IPS DF 6.9 (cell line): ENCODE measurements around the gene ITGAD.
A peak's percentile ranks its signal among the peaks of the same experiment; 100 is the strongest.

ENCODE experiments used
- DNase-seq: peaks from one replicate; pipeline ENCODE4 v3.0.0-alpha.2; 2013; ENCODE audit warnings: low read depth, low spot score
- H3K27ac ChIP-seq: one replicate; pipeline ENCODE4 v1.5.1; 2013; ENCODE audit warnings: low read length, control low read depth
- H3K27me3 ChIP-seq: 2 replicates; pipeline ENCODE4 v1.6.1; 2013; ENCODE audit warnings: mild to moderate bottlenecking, low read length; ENCODE audit not compliant: control insufficient read depth, insufficient read depth
- H3K36me3 ChIP-seq: 2 replicates; pipeline ENCODE4 v1.6.1; 2013; ENCODE audit warnings: low read length; ENCODE audit not compliant: control insufficient read depth, insufficient read depth
- H3K4me1 ChIP-seq: 2 replicates; pipeline ENCODE4 v1.6.1; 2013; ENCODE audit warnings: low read length; ENCODE audit not compliant: control insufficient read depth, insufficient read depth
- H3K4me3 ChIP-seq: 2 replicates; pipeline ENCODE4 v1.5.1; 2013; ENCODE audit warnings: mild to moderate bottlenecking, low read length
- H3K9me3 ChIP-seq: 2 replicates; pipeline ENCODE4 v1.6.1; 2013; ENCODE audit warnings: low read length, inconsistent platforms; ENCODE audit not compliant: control insufficient read depth, insufficient read depth
- WGBS: extraction: QIAGEN DNeasy Blood & Tissue Kit; methylation state at CpG from one replicate; pipeline ENCODE4 v1.1.7; 2013; ENCODE audit warnings: mixed read lengths, missing lambda C conversion rate; ENCODE audit not compliant: insufficient read length, insufficient coverage; 5-methylcytosine and 5-hydroxymethylcytosine counted together

The ITGAD gene

GRCh38 chr16:31367853-31368252 is 25.3 kb upstream of the ITGAD start:
- H3K27me3 ChIP-seq = no peaks in the 10 kb centered on the region
- no peak overlapping the region for H3K4me3 ChIP-seq
- no peaks in the 10 kb centered on the region for H3K9me3 ChIP-seq
- WGBS = no CpG with 5 or more reads among the region's 3 CpGs
- H3K27ac ChIP-seq = no peak overlapping the region
- H3K4me1 ChIP-seq = 0 out of 2 replicates have a peak, but pooled peaks cover 1% of the 10 kb centered on the region
- DNase-seq = no peak
- no peaks in the 10 kb centered on the region; the same call in 1 of the 2 replicates for H3K36me3 ChIP-seq

GRCh38 chr16:31371008-31371407 is 22.1 kb upstream of the ITGAD start:
- no peaks in the 10 kb centered on the region; the same call in 1 of the 2 replicates for H3K36me3 ChIP-seq
- H3K27me3 ChIP-seq = no peaks in the 10 kb centered on the region
- WGBS = no CpG with 5 or more reads among the region's 12 CpGs

GRCh38 chr16:31371619-31372484 is 21.3 kb upstream of the ITGAD start:
- Histone ChIP-seq H3K27me3 (no peaks in the 10 kb centered on the region), H3K9me3 (no peaks in the 10 kb centered on the region), H3K27ac (no peak overlapping the region), H3K4me1 (0 out of 2 replicates have a peak, but pooled peaks cover 1% of the 10 kb centered on the region), H3K36me3 (no peaks in the 10 kb centered on the region; the same call in 1 of the 2 replicates), H3K4me3 (no peak overlapping the region)
- DNase-seq = no peak
- WGBS = no CpG with 5 or more reads among the region's 42 CpGs

More at GRCh38 chr16:31371008-31371407, 22.1 kb upstream of the ITGAD start:
- Histone ChIP-seq H3K9me3 (no peaks in the 10 kb centered on the region), H3K4me1 (0 out of 2 replicates have a peak, but pooled peaks cover 1% of the 10 kb centered on the region), H3K4me3 (no peak overlapping the region), H3K27ac (no peak overlapping the region)
- DNase-seq = no peak

- Histone ChIP-seq H3K36me3 (no peaks in the 10 kb centered on the region; the same call in 1 of the 2 replicates), H3K27ac (no peak overlapping the region), H3K4me3 (no peak overlapping the region), H3K27me3 (no peaks in the 10 kb centered on the region), H3K9me3 (no peaks in the 10 kb centered on the region), H3K4me1 (0 out of 2 replicates have a peak, but pooled peaks cover 1% of the 10 kb centered on the region)
- no peak for DNase-seq
- WGBS = no CpG with 5 or more reads among the region's 14 CpGs
Observed at GRCh38 chr16:31373235-31373634, 19.9 kb upstream of the ITGAD start.

- WGBS = no CpG with 5 or more reads among the region's 5 CpGs
- H3K4me1 ChIP-seq = peaks cover 1% of the 10 kb centered on the region; the same call in 1 of the 2 replicates
- DNase-seq = no peak
- H3K27me3 ChIP-seq = no peaks in the 10 kb centered on the region
- no peak overlapping the region for H3K4me3 ChIP-seq
- no peaks in the 10 kb centered on the region; the same call in 1 of the 2 replicates for H3K36me3 ChIP-seq
- H3K27ac ChIP-seq = no peak overlapping the region
- no peaks in the 10 kb centered on the region for H3K9me3 ChIP-seq
Observed at GRCh38 chr16:31375231-31375630, 17.9 kb upstream of the ITGAD start.

GRCh38 chr16:31376705-31377104 is 16.4 kb upstream of the ITGAD start:
- no peak for DNase-seq
- no peak overlapping the region for H3K27ac ChIP-seq
- no CpG with 5 or more reads among the region's 8 CpGs for WGBS
- H3K27me3 ChIP-seq = no peaks in the 10 kb centered on the region
- peaks cover 1% of the 10 kb centered on the region; the same call in 1 of the 2 replicates for H3K4me1 ChIP-seq
- H3K9me3 ChIP-seq = no peaks in the 10 kb centered on the region
- H3K36me3 ChIP-seq = no peaks in the 10 kb centered on the region; the same call in 1 of the 2 replicates
- H3K4me3 ChIP-seq = no peak overlapping the region

- Histone ChIP-seq H3K9me3 (no peaks in the 10 kb centered on the region), H3K27me3 (no peaks in the 10 kb centered on the region), H3K36me3 (no peaks in the 10 kb centered on the region; the same call in 1 of the 2 replicates), H3K27ac (no peak overlapping the region), H3K4me3 (no peak overlapping the region), H3K4me1 (no peaks in the 10 kb centered on the region; the same call in 1 of the 2 replicates)
- no peak for DNase-seq
- no CpG with 5 or more reads among the region's 7 CpGs for WGBS
Observed at GRCh38 chr16:31377210-31377903, 15.8 kb upstream of the ITGAD start.

- Histone ChIP-seq H3K4me3 (no peak overlapping the region), H3K4me1 (no peaks in the 10 kb centered on the region; the same call in 1 of the 2 replicates), H3K9me3 (no peaks in the 10 kb centered on the region), H3K36me3 (no peaks in the 10 kb centered on the region), H3K27ac (no peak overlapping the region), H3K27me3 (no peaks in the 10 kb centered on the region)
- no peak for DNase-seq
- no CpG with 5 or more reads among the region's 12 CpGs for WGBS
Observed at GRCh38 chr16:31380201-31380600, 12.9 kb upstream of the ITGAD start.

GRCh38 chr16:31382485-31383161 is 10.5 kb upstream of the ITGAD start:
- H3K4me3 ChIP-seq = no peak overlapping the region
- no peaks in the 10 kb centered on the region for H3K36me3 ChIP-seq
- no peaks in the 10 kb centered on the region for H3K9me3 ChIP-seq
- H3K27me3 ChIP-seq = no peaks in the 10 kb centered on the region; the same call in 1 of the 2 replicates
- no peak overlapping the region for H3K27ac ChIP-seq
- WGBS = no CpG with 5 or more reads among the region's 14 CpGs
- DNase-seq = peak; percentile 27
- H3K4me1 ChIP-seq = no peaks in the 10 kb centered on the region; the same call in 1 of the 2 replicates

GRCh38 chr16:31385680-31386079 is 7.5 kb upstream of the ITGAD start:
- H3K27me3 ChIP-seq = no peaks in the 10 kb centered on the region; the same call in 1 of the 2 replicates
- no CpG with 5 or more reads among the region's 4 CpGs for WGBS
- no peak for DNase-seq
- no peaks in the 10 kb centered on the region for H3K9me3 ChIP-seq
- H3K36me3 ChIP-seq = no peaks in the 10 kb centered on the region
- H3K4me3 ChIP-seq = no peak overlapping the region
- no peak overlapping the region for H3K27ac ChIP-seq
- no peaks in the 10 kb centered on the region for H3K4me1 ChIP-seq
